Calu3 (cell line): ENCODE data around the gene NRM. TPM values are rescaled to one million over a fixed set of nuclear protein-coding genes. Genes with fewer than 3 reads are reported as not detected.

Experiments
- BruUV-seq: library from RNA; stranded (reverse); fragments of 400-500 nt; replicated peaks from 2 replicates; lab custom pipeline; 2021; lab: Mats Ljungman, UMichigan
- CTCF ChIA-PET: fragments of 300-600 bp; sonication (Branson Sonifier 250); formaldehyde crosslinking; loops from one replicate; lab custom pipeline; 2022; ENCODE audit warnings: antibody characterized with exemption; lab: Charles Lee
- DNase-seq: peaks from one replicate; pipeline ENCODE4 v3.0.0; 2022
- H3K27ac Mint-ChIP-seq: one replicate; pipeline ENCODE4 v1.8.0; 2022; ENCODE audit warnings: mixed read lengths; ENCODE audit not compliant: unreplicated experiment
- H3K27me3 Mint-ChIP-seq: one replicate; pipeline ENCODE4 v1.8.0; 2022; ENCODE audit warnings: mixed read lengths; ENCODE audit not compliant: unreplicated experiment
- H3K36me3 Mint-ChIP-seq: one replicate; pipeline ENCODE4 v1.8.0; 2022; ENCODE audit warnings: mild to moderate bottlenecking, moderate library complexity, mixed read lengths; ENCODE audit not compliant: insufficient read depth, unreplicated experiment
- H3K4me1 Mint-ChIP-seq: one replicate; pipeline ENCODE4 v1.8.0; 2022; ENCODE audit warnings: mild to moderate bottlenecking, low read depth, mixed read lengths; ENCODE audit not compliant: unreplicated experiment
- H3K4me3 Mint-ChIP-seq: one replicate; pipeline ENCODE4 v1.8.0; 2022; ENCODE audit warnings: mild to moderate bottlenecking, low read depth, moderate library complexity, mixed read lengths; ENCODE audit not compliant: unreplicated experiment
- H3K9me3 Mint-ChIP-seq: one replicate; pipeline ENCODE4 v1.8.0; 2022; ENCODE audit warnings: low read depth, mixed read lengths; ENCODE audit not compliant: unreplicated experiment
- intact Hi-C: fragments of 100-400 bp; cut with micrococcal nuclease; formaldehyde crosslinking; loops from one replicate; pipeline ENCODE4 v1.10.0; 2022; ENCODE audit not compliant: unreplicated experiment
- total RNA-seq: library from RNA; stranded (reverse); gene quantifications from 2 replicates; pipeline ENCODE4 v1.2.3, GENCODE V29; 2022
- TF ChIP-seq, protein P1 (sequence below): fragments of 200-600 bp; IDR thresholded peaks from one replicate; pipeline ENCODE4 v1.8.0; 2022; ENCODE audit warnings: antibody characterized with exemption; ENCODE audit not compliant: unreplicated experiment

The NRM gene
- total RNA-seq, 1 experiment from 2014 or later, result 30.2 TPM

DNA sequence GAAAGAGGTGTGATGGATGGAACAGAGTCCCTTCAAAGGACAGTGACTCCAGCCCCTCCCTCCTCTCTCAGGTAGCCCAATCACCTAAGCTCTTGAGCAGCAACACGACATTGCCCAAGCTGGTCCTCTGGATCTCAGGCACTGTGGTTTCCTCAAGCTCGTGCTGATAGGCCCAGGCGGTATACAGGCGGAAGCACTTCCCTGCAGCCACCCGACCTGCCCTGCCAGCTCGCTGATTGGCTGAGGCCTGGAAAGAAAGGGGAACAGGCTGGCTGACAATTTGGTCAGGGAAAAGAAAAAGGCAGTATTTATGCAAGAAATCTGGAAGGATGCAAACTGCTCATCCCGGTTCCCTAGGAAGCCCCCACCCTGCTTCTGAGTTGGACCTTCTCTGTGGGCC lies 34.3 kb downstream of the NRM start:
- intact Hi-C loops, result no loop called here
- no peak overlapping the region for H3K4me3 Mint-ChIP-seq
- no TSS peak for BruUV-seq
- no peak for DNase-seq
- H3K27me3 Mint-ChIP-seq, result no peaks in the 10 kb centered on the region
- H3K9me3 Mint-ChIP-seq, result no peaks in the 10 kb centered on the region
- TF ChIP-seq, protein P1, sequence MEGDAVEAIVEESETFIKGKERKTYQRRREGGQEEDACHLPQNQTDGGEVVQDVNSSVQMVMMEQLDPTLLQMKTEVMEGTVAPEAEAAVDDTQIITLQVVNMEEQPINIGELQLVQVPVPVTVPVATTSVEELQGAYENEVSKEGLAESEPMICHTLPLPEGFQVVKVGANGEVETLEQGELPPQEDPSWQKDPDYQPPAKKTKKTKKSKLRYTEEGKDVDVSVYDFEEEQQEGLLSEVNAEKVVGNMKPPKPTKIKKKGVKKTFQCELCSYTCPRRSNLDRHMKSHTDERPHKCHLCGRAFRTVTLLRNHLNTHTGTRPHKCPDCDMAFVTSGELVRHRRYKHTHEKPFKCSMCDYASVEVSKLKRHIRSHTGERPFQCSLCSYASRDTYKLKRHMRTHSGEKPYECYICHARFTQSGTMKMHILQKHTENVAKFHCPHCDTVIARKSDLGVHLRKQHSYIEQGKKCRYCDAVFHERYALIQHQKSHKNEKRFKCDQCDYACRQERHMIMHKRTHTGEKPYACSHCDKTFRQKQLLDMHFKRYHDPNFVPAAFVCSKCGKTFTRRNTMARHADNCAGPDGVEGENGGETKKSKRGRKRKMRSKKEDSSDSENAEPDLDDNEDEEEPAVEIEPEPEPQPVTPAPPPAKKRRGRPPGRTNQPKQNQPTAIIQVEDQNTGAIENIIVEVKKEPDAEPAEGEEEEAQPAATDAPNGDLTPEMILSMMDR, result no peak
- H3K36me3 Mint-ChIP-seq, result peaks cover 90% of the 10 kb centered on the region
- CTCF ChIA-PET, result no interaction called here
- no peaks in the 10 kb centered on the region for H3K4me1 Mint-ChIP-seq
- H3K27ac Mint-ChIP-seq, result no peak overlapping the region

GRCh38 chr6:30655743-30656094 lies 35.1 kb downstream of the NRM start:
- no peaks in the 10 kb centered on the region for H3K4me1 Mint-ChIP-seq
- no peaks in the 10 kb centered on the region for H3K27me3 Mint-ChIP-seq
- intact Hi-C loops, result no loop called here
- no TSS peak for BruUV-seq
- no peak overlapping the region for H3K4me3 Mint-ChIP-seq
- CTCF ChIA-PET, result no interaction called here
- DNase-seq, result no peak
- peaks cover 91% of the 10 kb centered on the region for H3K36me3 Mint-ChIP-seq
- H3K27ac Mint-ChIP-seq, result no peak overlapping the region
- TF ChIP-seq, protein P1, result no peak
- H3K9me3 Mint-ChIP-seq, result no peaks in the 10 kb centered on the region

DNA sequence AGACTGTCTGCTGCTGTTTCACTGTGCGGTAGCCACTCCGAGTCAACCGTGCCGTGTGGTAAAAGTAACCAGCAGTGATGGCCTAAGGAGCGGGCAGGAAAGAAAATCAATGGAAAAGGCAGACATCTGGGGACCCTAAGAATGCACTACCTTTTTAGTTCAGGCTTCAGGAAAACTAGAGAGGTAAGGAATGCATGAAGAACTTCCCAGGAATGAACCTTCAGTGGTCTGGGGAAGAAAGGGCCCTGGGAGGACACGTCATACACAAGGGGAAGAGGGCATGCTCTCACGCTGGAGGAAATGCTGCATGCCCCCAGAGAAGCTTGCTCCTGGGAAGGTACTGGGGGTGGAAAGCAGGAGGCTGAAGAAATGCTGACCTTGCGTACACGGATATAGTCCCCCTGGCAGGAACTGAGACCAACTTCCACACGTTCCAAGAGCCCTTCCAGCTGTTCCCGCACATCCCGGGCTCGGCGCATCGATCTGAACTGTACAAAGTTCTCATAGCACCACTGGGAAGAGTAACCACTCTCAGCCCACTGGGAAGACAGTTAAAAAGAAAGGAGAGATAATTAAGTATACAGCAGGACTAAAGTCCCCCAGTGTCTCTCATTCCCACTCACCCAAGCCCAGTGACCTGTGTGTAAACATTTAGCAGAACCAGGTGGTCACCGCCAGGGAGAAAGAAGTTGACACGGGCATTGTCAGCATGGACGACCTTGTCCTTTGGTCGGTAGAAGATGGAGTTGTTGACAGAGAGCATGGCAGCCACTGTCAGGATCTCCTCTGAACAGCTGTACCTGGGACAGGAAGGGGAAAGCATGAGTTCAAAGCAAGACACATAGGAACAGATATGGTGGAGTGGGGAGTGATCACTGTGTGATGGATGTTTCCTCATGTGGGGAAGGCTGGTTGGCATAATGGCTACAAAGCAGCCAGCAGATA lies 35.7 kb downstream of the NRM start:
- Mint-ChIP-seq H3K4me3 (no peak overlapping the region), H3K27me3 (no peaks in the 10 kb centered on the region), H3K4me1 (no peaks in the 10 kb centered on the region), H3K27ac (no peak overlapping the region), H3K36me3 (peaks cover 91% of the 10 kb centered on the region), H3K9me3 (no peaks in the 10 kb centered on the region)
- CTCF ChIA-PET, result no interaction called here
- no TSS peak for BruUV-seq
- TF ChIP-seq, protein P1, result no peak
- DNase-seq, result no peak
- intact Hi-C loops, result no loop called here

DNA sequence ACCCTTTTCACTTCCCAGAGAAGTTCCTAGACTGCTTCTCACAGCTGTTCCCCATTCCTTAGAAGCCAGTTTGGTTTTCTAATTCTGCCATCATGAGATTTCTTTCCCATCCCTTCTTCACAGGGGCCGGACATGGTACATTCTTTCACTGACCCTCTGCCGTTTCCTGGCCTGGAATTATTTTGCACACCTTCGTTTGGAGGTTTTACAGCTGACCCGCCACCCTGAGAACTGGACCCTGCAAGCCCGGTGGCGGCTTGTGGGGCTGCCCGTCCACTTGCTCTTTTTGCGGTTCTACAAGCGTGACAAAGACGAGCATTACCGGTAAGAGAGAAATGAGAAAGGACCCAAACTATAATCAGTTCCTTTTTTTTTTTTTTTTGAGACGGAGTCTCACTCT lies 39.6 kb downstream of the NRM start:
- no peaks in the 10 kb centered on the region for H3K27me3 Mint-ChIP-seq
- H3K4me1 Mint-ChIP-seq, result peaks cover 6% of the 10 kb centered on the region
- no peak overlapping the region for H3K4me3 Mint-ChIP-seq

More for the DNA sequence above, 39.6 kb downstream of the NRM start:
- H3K27ac Mint-ChIP-seq, result no peak overlapping the region
- TF ChIP-seq, protein P1, result no peak
- no TSS peak for BruUV-seq
- DNase-seq, result no peak
- no peaks in the 10 kb centered on the region for H3K9me3 Mint-ChIP-seq
- H3K36me3 Mint-ChIP-seq, result peaks cover 89% of the 10 kb centered on the region
- CTCF ChIA-PET, result interaction anchor here (1.3 kb wide), 1 partner anchor 80 kb away, joined by 4 read pairs; no protein-coding TSS in a partner anchor
- intact Hi-C loops, result no loop called here
